GM19043 (cell line): ENCODE data around the gene NFKB1.

Source experiments
- ATAC-seq: cut with Tn5 transposase; IDR thresholded peaks from one replicate; pipeline ENCODE4 v1.9.1; 2021; ENCODE audit warnings: low read depth; ENCODE audit not compliant: unreplicated experiment

NFKB1 gene

GRCh38 chr4:102497986-102498385 lies 3.2 kb upstream of the NFKB1 start:
- ATAC-seq = no peak

GRCh38 chr4:102500352-102500695 lies 835 bp upstream of the NFKB1 start:
- ATAC-seq = peak; percentile 23

GRCh38 chr4:102501447-102501696 lies 213 bp downstream of the NFKB1 start:
- peak; percentile 18 for ATAC-seq

- no peak for ATAC-seq
Observed at GRCh38 chr4:102502543-102502818, 1.3 kb downstream of the NFKB1 start.

- ATAC-seq = no peak
Observed at GRCh38 chr4:102503301-102503746, 2.2 kb downstream of the NFKB1 start.

GRCh38 chr4:102503831-102504786 lies 3.0 kb downstream of the NFKB1 start:
- no peak for ATAC-seq

GRCh38 chr4:102504941-102505340 lies 3.8 kb downstream of the NFKB1 start:
- no peak for ATAC-seq

- ATAC-seq = no peak
Observed at GRCh38 chr4:102505708-102506107, 4.5 kb downstream of the NFKB1 start.

GRCh38 chr4:102506523-102506922 lies 5.4 kb downstream of the NFKB1 start:
- no peak for ATAC-seq

- no peak for ATAC-seq
Observed at GRCh38 chr4:102511830-102512605, 10.9 kb downstream of the NFKB1 start.

- no peak for ATAC-seq
Observed at GRCh38 chr4:102514298-102514964, 13.3 kb downstream of the NFKB1 start.

GRCh38 chr4:102517753-102518152 lies 16.6 kb downstream of the NFKB1 start:
- no peak for ATAC-seq

- no peak for ATAC-seq
Observed at GRCh38 chr4:102518703-102519131, 17.6 kb downstream of the NFKB1 start.

- ATAC-seq = no peak
Observed at GRCh38 chr4:102519925-102520324, 18.8 kb downstream of the NFKB1 start.

- no peak for ATAC-seq
Observed at GRCh38 chr4:102521570-102521969, 20.4 kb downstream of the NFKB1 start.

GRCh38 chr4:102522031-102522440 lies 20.9 kb downstream of the NFKB1 start:
- ATAC-seq = no peak

- no peak for ATAC-seq
Observed at GRCh38 chr4:102524691-102525090, 23.5 kb downstream of the NFKB1 start.

GRCh38 chr4:102525097-102525496 lies 23.9 kb downstream of the NFKB1 start:
- no peak for ATAC-seq

GRCh38 chr4:102525504-102525903 lies 24.3 kb downstream of the NFKB1 start:
- ATAC-seq = no peak

GRCh38 chr4:102526532-102526931 lies 25.4 kb downstream of the NFKB1 start:
- ATAC-seq = no peak

- no peak for ATAC-seq
Observed at GRCh38 chr4:102527695-102528283, 26.6 kb downstream of the NFKB1 start.
